ENCODE measurements around the gene KCNIP4. TPM values are rescaled to one million over a fixed set of nuclear protein-coding genes. Genes with fewer than 3 reads are reported as not detected.

The KCNIP4 gene
- total RNA-seq, 4 donors from 2014 or later, result 1.3 to 11.1 TPM; not detected in 2

- DNase-seq, result no peak
- intact Hi-C loops (cut with DNase I; ENCODE audit: low total_unique reads), result no loop called here
- no peaks in the 10 kb centered on the region for H3K36me3 ChIP-seq
Measured at GRCh38 chr4:21554066-21554465, 394.5 kb downstream of the KCNIP4 start.

GRCh38 chr4:21552455-21552854 is 396.1 kb downstream of the KCNIP4 start:
- no peak for TF ChIP-seq POLR2A (IDR thresholded peaks at IDR 0.05)
- TF ChIP-seq CTCF (IDR thresholded peaks at IDR 0.05), result no peak
- intact Hi-C loops (cut with DNase I; ENCODE audit: low total_unique reads), result no loop called here

More at GRCh38 chr4:21554066-21554465, 394.5 kb downstream of the KCNIP4 start:
- no peaks in the 10 kb centered on the region for H3K4me1 ChIP-seq
- no peak overlapping the region for H3K27ac ChIP-seq
- H3K4me3 ChIP-seq, result no peak overlapping the region
- H3K27me3 ChIP-seq, result no peaks in the 10 kb centered on the region
- no peaks in the 10 kb centered on the region for H3K9me3 ChIP-seq
- TF ChIP-seq CTCF (IDR thresholded peaks at IDR 0.05), result no peak
- TF ChIP-seq POLR2A (IDR thresholded peaks at IDR 0.05), result no peak

GRCh38 chr4:21544955-21545354 is 403.6 kb downstream of the KCNIP4 start:
- DNase-seq, result no peak
- Histone ChIP-seq H3K9me3 (no peaks in the 10 kb centered on the region), H3K4me1 (no peaks in the 10 kb centered on the region), H3K27ac (no peak overlapping the region), H3K36me3 (no peaks in the 10 kb centered on the region), H3K4me3 (no peak overlapping the region), H3K27me3 (no peaks in the 10 kb centered on the region)
- intact Hi-C loops (cut with DNase I; ENCODE audit: low total_unique reads), result no loop called here
- no peak for TF ChIP-seq POLR2A (IDR thresholded peaks at IDR 0.05)

More at GRCh38 chr4:21552455-21552854, 396.1 kb downstream of the KCNIP4 start:
- H3K27ac ChIP-seq, result no peak overlapping the region
- no peaks in the 10 kb centered on the region for H3K4me1 ChIP-seq
- no peak for DNase-seq
- H3K4me3 ChIP-seq, result no peak overlapping the region
- H3K36me3 ChIP-seq, result no peaks in the 10 kb centered on the region
- no peaks in the 10 kb centered on the region for H3K27me3 ChIP-seq
- H3K9me3 ChIP-seq, result no peaks in the 10 kb centered on the region

- no peak overlapping the region for H3K27ac ChIP-seq
- no peaks in the 10 kb centered on the region for H3K36me3 ChIP-seq
- H3K4me1 ChIP-seq, result no peaks in the 10 kb centered on the region
- TF ChIP-seq POLR2A (IDR thresholded peaks at IDR 0.05) (no peak), CTCF (IDR thresholded peaks at IDR 0.05) (no peak)
- intact Hi-C loops (cut with DNase I; ENCODE audit: low total_unique reads), result no loop called here
- no peaks in the 10 kb centered on the region for H3K27me3 ChIP-seq
- no peaks in the 10 kb centered on the region for H3K9me3 ChIP-seq
- H3K4me3 ChIP-seq, result no peak overlapping the region
- DNase-seq, result no peak
Measured at GRCh38 chr4:21544415-21544814, 404.2 kb downstream of the KCNIP4 start.

- intact Hi-C loops (cut with DNase I; ENCODE audit: low total_unique reads), result no loop called here
- H3K36me3 ChIP-seq, result no peaks in the 10 kb centered on the region
- no peak overlapping the region for H3K27ac ChIP-seq
- H3K9me3 ChIP-seq, result no peaks in the 10 kb centered on the region
- no peaks in the 10 kb centered on the region for H3K27me3 ChIP-seq
- DNase-seq, result no peak
- no peaks in the 10 kb centered on the region for H3K4me1 ChIP-seq
- TF ChIP-seq POLR2A (IDR thresholded peaks at IDR 0.05), result no peak
- no peak for TF ChIP-seq CTCF (IDR thresholded peaks at IDR 0.05)
- no peak overlapping the region for H3K4me3 ChIP-seq
Measured at GRCh38 chr4:21543514-21543913, 405.1 kb downstream of the KCNIP4 start.

- Histone ChIP-seq H3K36me3 (no peaks in the 10 kb centered on the region), H3K27me3 (no peaks in the 10 kb centered on the region), H3K27ac (peak overlapping the region in 1 of 2 donors; percentile 31), H3K9me3 (no peaks in the 10 kb centered on the region), H3K4me3 (no peak overlapping the region), H3K4me1 (no peaks in the 10 kb centered on the region)
- intact Hi-C loops (cut with DNase I; ENCODE audit: low total_unique reads), result no loop called here
- no peak for TF ChIP-seq POLR2A (IDR thresholded peaks at IDR 0.05)
- TF ChIP-seq CTCF (IDR thresholded peaks at IDR 0.05), result no peak
- no peak for DNase-seq
Measured at GRCh38 chr4:21535898-21536297, 412.7 kb downstream of the KCNIP4 start.
